H1 (cell line): Measurements from ENCODE around the gene TCF21. TPM values are rescaled to one million over a fixed set of nuclear protein-coding genes. Genes with fewer than 3 reads are reported as not detected.

Experiments
- CTCF ChIP-seq, 3 experiments: IDR thresholded peaks; 1 replicate in 2 of 3; 2 replicates in 1 of 3; pipeline versions ENCODE4 v1.5.1 to v1.6.1; 2011; ENCODE audit warnings: low read length in 3 of 3, mild to moderate bottlenecking in 3 of 3, inconsistent platforms in 2 of 3, low read depth in 1 of 3, moderate library complexity in 1 of 3; ENCODE audit not compliant: insufficient read depth in 1 of 3; ENCODE audit errors: control extremely low read depth in 1 of 3
- E2F6 ChIP-seq: IDR thresholded peaks from 2 replicates; pipeline ENCODE4 v1.6.1; 2012; ENCODE audit warnings: inconsistent platforms
- POU5F1 ChIP-seq: IDR thresholded peaks from 2 replicates; pipeline ENCODE4 v1.6.1; 2011; ENCODE audit warnings: low read depth, mild to moderate bottlenecking, low read length, moderate library complexity
- RAD21 ChIP-seq, 2 experiments: IDR thresholded peaks in 1 of 2; conservative IDR thresholded peaks in 1 of 2; 2 replicates each; pipeline ENCODE4 v1.6.1; 2011; ENCODE audit warnings: low read depth in 2 of 2, low read length in 2 of 2, improper control_type of control experiment in 1 of 2, inconsistent platforms in 1 of 2, mild to moderate bottlenecking in 1 of 2, moderate library complexity in 1 of 2
- TEAD4 ChIP-seq: IDR thresholded peaks from 2 replicates; pipeline ENCODE4 v1.6.1; 2012; ENCODE audit warnings: low read depth, low read length, inconsistent platforms, mixed read lengths
- polyA plus RNA-seq, 7 experiments: library from polyadenylated mRNA; depleted of rRNA in 3 of 7; stranded (reverse) in 5 of 7; unstranded in 2 of 7; fragments of >200 nt in 5 of 7; fragments of 200-250 nt in 2 of 7; gene quantifications; 1 replicate in 5 of 7; 2 replicates in 1 of 7; 4 replicates in 1 of 7; pipeline versions ENCODE4 v1.2.1 to v1.2.3, GENCODE V29; 2011 to 2013; ENCODE audit warnings: missing spikeins in 2 of 7, mixed read lengths in 2 of 7
- total RNA-seq: library from RNA; stranded (reverse); fragmentation: NEBNext Ultra II Directional; extraction: Animal tissue kit (Norgen Biotek cat#: 25700); gene quantifications from 2 replicates; pipeline ENCODE4 v1.2.1, GENCODE V29; 2021

TCF21 gene
- total and polyA plus RNA-seq, 2 of the 8 experiments (the other 6 are each of a cell fraction or from before 2014, with no cell fraction given) = 0.05 to 0.09 TPM

GRCh38 chr6:133923938-133924593 is 35.2 kb downstream of the TCF21 start (continued):
- TF ChIP-seq RAD21 (IDR thresholded peaks at IDR 0.05 in 1 of 2, conservative IDR thresholded peaks at IDR 0.05 in 1 of 2; ENCODE audit: low read depth in 2 of 2, low read length in 2 of 2) = peak; percentile 96
- no peak for TF ChIP-seq E2F6
- TF ChIP-seq CTCF (IDR thresholded peaks at IDR 0.05; ENCODE audit: control extremely low read depth in 1 of 3, insufficient read depth in 1 of 3, low read depth in 1 of 3, low read length in 3 of 3) = peak in 2 of 3 experiments; percentile 77 to 83; a peak in 3 of 4 replicates
- TF ChIP-seq TEAD4 = peak; percentile 77
- no peak for TF ChIP-seq POU5F1
